GM12878 (cell line): ENCODE results near the gene DAPK3. TPM values are rescaled to one million over a fixed set of nuclear protein-coding genes. Genes with fewer than 3 reads are reported as not detected.

Experiments used
- ATAC-seq: fragments of 200-7000 bp; cut with Tn5 transposase; 3 replicates; pipeline ENCODE4 v1.9.1; 2020; ENCODE audit warnings: mild to moderate bottlenecking, moderate library complexity
- BruUV-seq: library from RNA; stranded (reverse); fragments of 400-500 nt; replicated peaks from 2 replicates; lab custom pipeline; 2021; lab: Mats Ljungman, UMichigan
- CTCF ChIA-PET: fragments of 300-600 bp; sonication (Branson Sonifier 250); formaldehyde crosslinking; extraction: SDS; loops from one replicate; lab custom pipeline; 2021; ENCODE audit warnings: inconsistent platforms; lab: Yijun Ruan, JAX
- POLR2A ChIA-PET: fragments of 350-600 bp; formaldehyde crosslinking; extraction: SDS; loops from one replicate; lab custom pipeline; 2021; ENCODE audit warnings: inconsistent platforms; lab: Charles Lee
- RAD21 ChIA-PET: fragments of 300-600 bp; sonication (Branson Sonifier 250); formaldehyde crosslinking; loops from one replicate; lab custom pipeline; 2023; ENCODE audit warnings: antibody characterized with exemption; ENCODE audit not compliant: unreplicated experiment; lab: Charles Lee
- SMC1A ChIA-PET: fragments of 300-600 bp; sonication (Branson Sonifier 250); formaldehyde crosslinking; loops from one replicate; lab custom pipeline; 2023; ENCODE audit not compliant: unreplicated experiment, uncharacterized antibody; lab: Charles Lee
- DNase-seq: peaks from one replicate; pipeline ENCODE4 v3.0.0-alpha.2; 2011; ENCODE audit warnings: low read depth, low spot score
- FAIRE-seq: peaks from 3 replicates; lab custom pipeline; 2011; peaks lifted over from hg19 to GRCh38; lab: Jason Lieb, UNC
- H2AFZ ChIP-seq: 2 replicates; pipeline ENCODE4 v1.6.0; 2011; ENCODE audit warnings: low read depth, low read length, control low read depth; ENCODE audit not compliant: control insufficient read depth
- H3K27ac ChIP-seq: 2 replicates; pipeline ENCODE4 v1.5.1; 2011; ENCODE audit warnings: control low read depth; ENCODE audit not compliant: control insufficient read depth, insufficient read depth
- H3K27me3 ChIP-seq, 2 experiments: replicated peaks in 1 of 2; 2 replicates each; pipeline versions ENCODE4 v1.6.0 to v1.6.1; 2011; ENCODE audit warnings: low read length in 1 of 2; ENCODE audit not compliant: control insufficient read depth in 2 of 2, insufficient read depth in 2 of 2
- H3K36me3 ChIP-seq, 2 experiments: 2 replicates each; pipeline ENCODE4 v1.5.1; 2011; ENCODE audit warnings: low read length in 1 of 2; ENCODE audit not compliant: control insufficient read depth in 2 of 2, insufficient read depth in 2 of 2
- H3K4me1 ChIP-seq: 2 replicates; pipeline ENCODE4 v1.6.1; 2011; ENCODE audit warnings: mild to moderate bottlenecking, low read length, moderate library complexity, mixed read lengths; ENCODE audit not compliant: control insufficient read depth, insufficient read depth
- H3K4me2 ChIP-seq: 2 replicates; pipeline ENCODE4 v1.6.0; 2011; ENCODE audit warnings: control low read depth; ENCODE audit not compliant: control insufficient read depth, insufficient read depth
- H3K4me3 ChIP-seq: fragments of 200-600 bp; sonication (generic); 2 replicates; pipeline ENCODE4 v1.5.1; 2016
- H3K79me2 ChIP-seq: 2 replicates; pipeline ENCODE4 v1.6.0; 2011; ENCODE audit warnings: low read length; ENCODE audit not compliant: control insufficient read depth, insufficient read depth
- H3K9ac ChIP-seq: 2 replicates; pipeline ENCODE4 v1.8.0; 2011; ENCODE audit warnings: low read length, control low read depth, mixed read lengths; ENCODE audit not compliant: control insufficient read depth, insufficient read depth
- H3K9me3 ChIP-seq: replicated peaks from 3 replicates; pipeline ENCODE4 v1.5.1; 2011; ENCODE audit warnings: mild to moderate bottlenecking, low read length; ENCODE audit not compliant: control insufficient read depth, insufficient read depth
- H4K20me1 ChIP-seq: 2 replicates; pipeline ENCODE4 v1.6.0; 2011; ENCODE audit not compliant: control insufficient read depth, insufficient read depth
- BMI1 ChIP-seq: fragments of 450-650 bp; IDR thresholded peaks from 2 replicates; pipeline ENCODE4 v1.6.1; 2016; ENCODE audit warnings: mild to moderate bottlenecking, moderate library complexity, borderline replicate concordance
- CHD4 ChIP-seq: fragments of 200-600 bp; sonication (generic); IDR thresholded peaks from 2 replicates; pipeline ENCODE4 v1.6.1; 2016; ENCODE audit warnings: mild to moderate bottlenecking
- EGR1 ChIP-seq, 2 experiments: IDR thresholded peaks; 1 replicate in 1 of 2; 2 replicates in 1 of 2; pipeline ENCODE4 v1.6.1; 2011 to 2012; ENCODE audit warnings: low read depth in 2 of 2, low read length in 2 of 2, borderline replicate concordance in 1 of 2, mild to moderate bottlenecking in 1 of 2, moderate library complexity in 1 of 2
- FOXM1 ChIP-seq: IDR thresholded peaks from 2 replicates; pipeline ENCODE4 v1.6.1; 2012; ENCODE audit warnings: low read depth, mild to moderate bottlenecking, inconsistent platforms, low read length, moderate library complexity
- HDAC6 ChIP-seq: fragments of 200-600 bp; sonication (generic); IDR thresholded peaks from one replicate; pipeline ENCODE4 v1.8.0; 2017; ENCODE audit warnings: antibody characterized with exemption; ENCODE audit not compliant: unreplicated experiment
- KDM1A ChIP-seq: fragments of 200-600 bp; sonication (generic); IDR thresholded peaks from 2 replicates; pipeline ENCODE4 v1.6.1; 2016; ENCODE audit warnings: borderline replicate concordance
- MEF2A ChIP-seq: IDR thresholded peaks from 2 replicates; pipeline ENCODE4 v1.6.1; 2011; ENCODE audit warnings: low read depth, mild to moderate bottlenecking, low read length, moderate library complexity; ENCODE audit not compliant: insufficient read depth
- NFXL1 ChIP-seq: fragments of 450-650 bp; IDR thresholded peaks from 2 replicates; pipeline ENCODE4 v1.6.1; 2017; ENCODE audit warnings: antibody characterized with exemption, mild to moderate bottlenecking, borderline replicate concordance
- NFYA ChIP-seq: IDR thresholded peaks from 2 replicates; pipeline ENCODE4 v1.6.1; 2011; ENCODE audit warnings: low read depth, mild to moderate bottlenecking, low read length, improper control_type of control experiment, borderline replicate concordance
- PAX5 ChIP-seq: IDR thresholded peaks from 2 replicates; pipeline ENCODE4 v1.6.1; 2011; ENCODE audit warnings: low read depth, low read length, borderline replicate concordance
- SPI1 ChIP-seq: IDR thresholded peaks from 2 replicates; pipeline ENCODE4 v1.6.1; 2011; ENCODE audit warnings: low read depth, mild to moderate bottlenecking, low read length, moderate library complexity, borderline replicate concordance; ENCODE audit not compliant: insufficient read depth
- WGBS: methylation state at CpG from one replicate; pipeline ENCODE4 v1.1.6; 2016; ENCODE audit warnings: low lambda C conversion rate; ENCODE audit not compliant: insufficient replicate concordance, insufficient coverage; ENCODE audit errors: missing lambda C conversion rate; 5-methylcytosine and 5-hydroxymethylcytosine counted together
- in situ Hi-C: fragments of 300-500 bp; cut with MboI; formaldehyde crosslinking; loops from 9 replicates; pipeline ENCODE4 v1.14.3; 2018; ENCODE audit warnings: mixed read lengths
- intact Hi-C: fragments of 100-400 bp; cut with micrococcal nuclease; formaldehyde crosslinking; loops from one replicate; pipeline ENCODE4 v1.14.2; 2022; ENCODE audit not compliant: unreplicated experiment
- polyA plus RNA-seq, 11 experiments: library from polyadenylated mRNA; depleted of rRNA in 4 of 11; unstranded in 6 of 11; stranded (reverse) in 5 of 11; fragments of >200 nt; fragmentation: Nextera tagmentation in 4 of 11; fragmentation: Illumina TruSeq in 1 of 11; extraction: Ambion mirVana in 4 of 11; extraction: Trizol in 1 of 11; gene quantifications; 1 replicate in 1 of 11; 2 replicates in 10 of 11; pipeline versions ENCODE4 v1.2.1 to v1.2.3, GENCODE V29; 2011 to 2016; ENCODE audit warnings: inconsistent platforms in 2 of 11, missing spikeins in 2 of 11, low read depth in 1 of 11
- total RNA-seq, 4 experiments: library from RNA; depleted of rRNA in 3 of 4; stranded (reverse); fragments of >200 nt in 3 of 4; fragmentation: Illumina TruSeq in 1 of 4; extraction: Trizol in 1 of 4; gene quantifications; 2 replicates each; pipeline versions ENCODE4 v1.2.1 to v1.2.3, GENCODE V29; 2013 to 2021
- TF ChIP-seq, protein P1 (sequence below), 3 experiments: IDR thresholded peaks in 2 of 3; conservative IDR thresholded peaks in 1 of 3; 2 replicates each; pipeline ENCODE4 v1.5.1; 2011; ENCODE audit warnings: low read depth in 3 of 3, low read length in 3 of 3, mild to moderate bottlenecking in 3 of 3, control low read depth in 2 of 3, moderate library complexity in 2 of 3, inconsistent platforms in 1 of 3, mixed read lengths in 1 of 3; ENCODE audit not compliant: control insufficient read depth in 2 of 3, insufficient read depth in 1 of 3; ENCODE audit errors: extremely low read depth in 1 of 3
- TF ChIP-seq, protein P2 (sequence below): fragments of 450-650 bp; IDR thresholded peaks from 2 replicates; pipeline ENCODE4 v1.6.1; 2016; ENCODE audit warnings: mild to moderate bottlenecking
- TF ChIP-seq, protein P3 (sequence below): fragments of 450-650 bp; IDR thresholded peaks from 2 replicates; pipeline ENCODE4 v1.6.1; 2016; ENCODE audit warnings: mild to moderate bottlenecking, moderate library complexity, borderline replicate concordance

The DAPK3 gene
- total and polyA plus RNA-seq, 10 of the 15 experiments (the other 5 are each of a cell fraction or from before 2014, with no cell fraction given), result 0.13 to 46.4 (median 24.8) TPM

DNA sequence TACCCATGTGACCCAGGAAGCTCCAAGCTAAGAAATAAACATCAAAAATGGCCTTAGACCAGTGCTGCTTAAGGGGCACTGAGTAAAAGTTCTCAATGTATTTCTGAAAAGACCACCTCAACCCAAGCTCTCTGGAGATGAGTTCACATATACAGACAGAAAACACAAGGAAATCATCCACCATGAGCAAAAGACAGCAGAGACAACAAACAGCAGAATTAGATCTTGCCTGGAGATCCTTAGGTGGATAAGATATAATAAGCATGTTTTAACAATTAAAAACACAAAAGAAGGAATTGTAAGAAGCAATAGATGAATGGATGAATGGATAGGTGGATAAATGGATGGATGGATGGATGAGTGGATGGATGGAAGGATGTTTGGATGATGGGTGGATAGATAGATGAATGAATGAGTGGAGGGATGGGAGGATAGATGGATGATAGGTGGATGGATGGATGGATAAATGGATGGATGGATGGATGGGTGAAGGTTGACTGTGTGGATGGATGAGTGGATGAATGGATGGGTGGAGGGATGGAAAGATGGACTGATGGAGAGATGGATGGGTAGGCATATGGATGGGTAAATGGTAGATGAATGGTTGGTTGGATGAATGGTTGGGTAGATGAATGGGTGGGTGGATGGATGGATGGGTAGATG, 47.7 kb downstream of the DAPK3 start (continued):
- TF ChIP-seq FOXM1, result no peak
- no peak for TF ChIP-seq MEF2A
- TF ChIP-seq HDAC6, result no peak
- no peak for TF ChIP-seq KDM1A
- no peak for TF ChIP-seq NFXL1
- TF ChIP-seq BMI1, result no peak
- no peak for TF ChIP-seq NFYA
- TF ChIP-seq EGR1 (IDR thresholded peaks at IDR 0.05; ENCODE audit: borderline replicate concordance in 1 of 2, low read depth in 2 of 2, low read length in 2 of 2), result no peak
- TF ChIP-seq SPI1, result no peak
- TF ChIP-seq, protein P1, sequence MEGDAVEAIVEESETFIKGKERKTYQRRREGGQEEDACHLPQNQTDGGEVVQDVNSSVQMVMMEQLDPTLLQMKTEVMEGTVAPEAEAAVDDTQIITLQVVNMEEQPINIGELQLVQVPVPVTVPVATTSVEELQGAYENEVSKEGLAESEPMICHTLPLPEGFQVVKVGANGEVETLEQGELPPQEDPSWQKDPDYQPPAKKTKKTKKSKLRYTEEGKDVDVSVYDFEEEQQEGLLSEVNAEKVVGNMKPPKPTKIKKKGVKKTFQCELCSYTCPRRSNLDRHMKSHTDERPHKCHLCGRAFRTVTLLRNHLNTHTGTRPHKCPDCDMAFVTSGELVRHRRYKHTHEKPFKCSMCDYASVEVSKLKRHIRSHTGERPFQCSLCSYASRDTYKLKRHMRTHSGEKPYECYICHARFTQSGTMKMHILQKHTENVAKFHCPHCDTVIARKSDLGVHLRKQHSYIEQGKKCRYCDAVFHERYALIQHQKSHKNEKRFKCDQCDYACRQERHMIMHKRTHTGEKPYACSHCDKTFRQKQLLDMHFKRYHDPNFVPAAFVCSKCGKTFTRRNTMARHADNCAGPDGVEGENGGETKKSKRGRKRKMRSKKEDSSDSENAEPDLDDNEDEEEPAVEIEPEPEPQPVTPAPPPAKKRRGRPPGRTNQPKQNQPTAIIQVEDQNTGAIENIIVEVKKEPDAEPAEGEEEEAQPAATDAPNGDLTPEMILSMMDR (IDR thresholded peaks at IDR 0.05 in 2 of 3, conservative IDR thresholded peaks at IDR 0.05 in 1 of 3; ENCODE audit: control insufficient read depth in 2 of 3, extremely low read depth in 1 of 3, insufficient read depth in 1 of 3, low read depth in 3 of 3, low read length in 3 of 3), result no peak

DNA sequence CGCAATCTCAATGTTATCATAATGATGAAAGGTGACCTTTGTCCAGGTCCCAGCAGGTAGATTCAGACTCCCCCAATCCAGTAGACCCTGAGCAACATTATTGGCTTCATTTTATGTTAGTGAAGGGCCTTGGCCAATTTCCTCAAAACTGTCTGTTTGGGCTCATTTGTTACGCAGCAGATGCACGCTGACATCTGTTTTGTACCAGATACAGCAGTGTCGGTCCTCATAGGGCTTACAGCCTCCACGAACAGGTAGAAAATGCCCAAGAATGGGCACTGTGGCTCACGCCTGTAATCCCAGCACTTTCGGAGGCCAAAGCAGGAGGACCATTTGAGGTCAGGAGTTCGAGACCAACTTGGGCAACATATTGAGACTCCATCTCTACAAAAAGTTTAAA, 51.1 kb downstream of the DAPK3 start:
- Histone ChIP-seq H3K36me3 (no peaks in the 10 kb centered on the region), H3K79me2 (no peaks in the 10 kb centered on the region), H3K4me2 (no peak overlapping the region), H3K4me1 (no peaks in the 10 kb centered on the region), H3K9ac (no peak overlapping the region), H3K27ac (no peak overlapping the region), H4K20me1 (no peaks in the 10 kb centered on the region), H3K9me3 (peaks cover 3% of the 10 kb centered on the region; the same call in 1 of the 3 replicates), H3K4me3 (no peak overlapping the region), H2AFZ (no peak overlapping the region), H3K27me3 (no peaks in the 10 kb centered on the region)
- intact Hi-C loops, result no loop called here
- DNase-seq (no peak), FAIRE-seq (no peak), ATAC-seq (no peak)
- no TSS peak for BruUV-seq
- ChIA-PET RAD21 (no interaction called here), POLR2A (no interaction called here), CTCF (no interaction called here), SMC1A (no interaction called here)
- WGBS, result 46% methylated on average over 8 of the region's 8 CpGs
- in situ Hi-C loops, result no loop called here
- TF ChIP-seq, protein P2, sequence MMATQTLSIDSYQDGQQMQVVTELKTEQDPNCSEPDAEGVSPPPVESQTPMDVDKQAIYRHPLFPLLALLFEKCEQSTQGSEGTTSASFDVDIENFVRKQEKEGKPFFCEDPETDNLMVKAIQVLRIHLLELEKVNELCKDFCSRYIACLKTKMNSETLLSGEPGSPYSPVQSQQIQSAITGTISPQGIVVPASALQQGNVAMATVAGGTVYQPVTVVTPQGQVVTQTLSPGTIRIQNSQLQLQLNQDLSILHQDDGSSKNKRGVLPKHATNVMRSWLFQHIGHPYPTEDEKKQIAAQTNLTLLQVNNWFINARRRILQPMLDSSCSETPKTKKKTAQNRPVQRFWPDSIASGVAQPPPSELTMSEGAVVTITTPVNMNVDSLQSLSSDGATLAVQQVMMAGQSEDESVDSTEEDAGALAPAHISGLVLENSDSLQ, result no peak
- no peak for TF ChIP-seq CHD4
- TF ChIP-seq, protein P3, sequence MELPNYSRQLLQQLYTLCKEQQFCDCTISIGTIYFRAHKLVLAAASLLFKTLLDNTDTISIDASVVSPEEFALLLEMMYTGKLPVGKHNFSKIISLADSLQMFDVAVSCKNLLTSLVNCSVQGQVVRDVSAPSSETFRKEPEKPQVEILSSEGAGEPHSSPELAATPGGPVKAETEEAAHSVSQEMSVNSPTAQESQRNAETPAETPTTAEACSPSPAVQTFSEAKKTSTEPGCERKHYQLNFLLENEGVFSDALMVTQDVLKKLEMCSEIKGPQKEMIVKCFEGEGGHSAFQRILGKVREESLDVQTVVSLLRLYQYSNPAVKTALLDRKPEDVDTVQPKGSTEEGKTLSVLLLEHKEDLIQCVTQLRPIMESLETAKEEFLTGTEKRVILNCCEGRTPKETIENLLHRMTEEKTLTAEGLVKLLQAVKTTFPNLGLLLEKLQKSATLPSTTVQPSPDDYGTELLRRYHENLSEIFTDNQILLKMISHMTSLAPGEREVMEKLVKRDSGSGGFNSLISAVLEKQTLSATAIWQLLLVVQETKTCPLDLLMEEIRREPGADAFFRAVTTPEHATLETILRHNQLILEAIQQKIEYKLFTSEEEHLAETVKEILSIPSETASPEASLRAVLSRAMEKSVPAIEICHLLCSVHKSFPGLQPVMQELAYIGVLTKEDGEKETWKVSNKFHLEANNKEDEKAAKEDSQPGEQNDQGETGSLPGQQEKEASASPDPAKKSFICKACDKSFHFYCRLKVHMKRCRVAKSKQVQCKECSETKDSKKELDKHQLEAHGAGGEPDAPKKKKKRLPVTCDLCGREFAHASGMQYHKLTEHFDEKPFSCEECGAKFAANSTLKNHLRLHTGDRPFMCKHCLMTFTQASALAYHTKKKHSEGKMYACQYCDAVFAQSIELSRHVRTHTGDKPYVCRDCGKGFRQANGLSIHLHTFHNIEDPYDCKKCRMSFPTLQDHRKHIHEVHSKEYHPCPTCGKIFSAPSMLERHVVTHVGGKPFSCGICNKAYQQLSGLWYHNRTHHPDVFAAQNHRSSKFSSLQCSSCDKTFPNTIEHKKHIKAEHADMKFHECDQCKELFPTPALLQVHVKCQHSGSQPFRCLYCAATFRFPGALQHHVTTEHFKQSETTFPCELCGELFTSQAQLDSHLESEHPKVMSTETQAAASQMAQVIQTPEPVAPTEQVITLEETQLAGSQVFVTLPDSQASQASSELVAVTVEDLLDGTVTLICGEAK, result no peak
- no peak for TF ChIP-seq PAX5
